GM23338 (cell line): ENCODE measurements around the gene RASL12. TPM values are rescaled to one million over a fixed set of nuclear protein-coding genes. Genes with fewer than 3 reads are reported as not detected.
A peak's percentile ranks its signal among the peaks of the same experiment; 100 is the strongest.
"Not testable (repeated sequence)": the region's sequence is repeated elsewhere in the genome, so short reads cannot be mapped to it uniquely, and the experiment has no call there.

Source experiments
- ATAC-seq: fragments of 200-7000 bp; cut with Tn5 transposase; 3 replicates; pipeline ENCODE4 v1.9.1; 2020
- DNase-seq: peaks from one replicate; pipeline ENCODE4 v3.0.0-alpha.2; 2015; ENCODE audit warnings: low spot score
- H2AFZ ChIP-seq: fragments of 200-600 bp; sonication (generic); 2 replicates; pipeline ENCODE4 v1.8.0; 2016; ENCODE audit warnings: antibody characterized with exemption, mild to moderate bottlenecking, moderate library complexity
- H3F3A ChIP-seq: fragments of 200-600 bp; sonication (generic); replicated peaks from 2 replicates; pipeline ENCODE4 v1.8.0; 2017; ENCODE audit warnings: antibody characterized with exemption, mixed run types, low read depth
- H3K27ac ChIP-seq: fragments of 200-600 bp; sonication (generic); 2 replicates; pipeline ENCODE4 v1.6.1; 2016; ENCODE audit warnings: low read depth
- H3K27me3 ChIP-seq: fragments of 200-600 bp; sonication (generic); 2 replicates; pipeline ENCODE4 v1.8.0; 2016; ENCODE audit warnings: mild to moderate bottlenecking, mixed run types, moderate library complexity; ENCODE audit not compliant: insufficient read depth
- H3K36me3 ChIP-seq: fragments of 200-600 bp; sonication (generic); 2 replicates; pipeline ENCODE4 v1.8.0; 2016; ENCODE audit warnings: mild to moderate bottlenecking; ENCODE audit not compliant: insufficient read depth
- H3K4me1 ChIP-seq: fragments of 200-600 bp; sonication (generic); 2 replicates; pipeline ENCODE4 v1.8.0; 2016; ENCODE audit warnings: mild to moderate bottlenecking, moderate library complexity; ENCODE audit not compliant: insufficient read depth
- H3K4me2 ChIP-seq: fragments of 200-600 bp; sonication (generic); 2 replicates; pipeline ENCODE4 v1.7.1; 2017; ENCODE audit warnings: mixed run types
- H3K4me3 ChIP-seq: fragments of 200-600 bp; sonication (generic); 2 replicates; pipeline ENCODE4 v1.6.1; 2016; ENCODE audit warnings: mixed run types
- H3K79me2 ChIP-seq: fragments of 200-600 bp; sonication (generic); replicated peaks from 2 replicates; pipeline ENCODE4 v1.8.0; 2017; ENCODE audit warnings: mild to moderate bottlenecking; ENCODE audit not compliant: insufficient read depth
- H3K9me2 ChIP-seq: fragments of 200-600 bp; sonication (generic); 2 replicates; pipeline ENCODE4 v1.8.0; 2017; ENCODE audit not compliant: insufficient read depth
- H4K20me1 ChIP-seq: fragments of 200-600 bp; sonication (generic); replicated peaks from 2 replicates; pipeline ENCODE4 v1.8.0; 2017; ENCODE audit warnings: mild to moderate bottlenecking; ENCODE audit not compliant: insufficient read depth
- H3K27ac Mint-ChIP-seq: 2 replicates; pipeline ENCODE4 v1.8.0; 2020; ENCODE audit warnings: inconsistent platforms, mild to moderate bottlenecking, moderate library complexity, mixed read lengths
- H3K27me3 Mint-ChIP-seq: 3 replicates; pipeline ENCODE4 v1.8.0; 2022; ENCODE audit warnings: low read depth, mild to moderate bottlenecking, moderate library complexity, mixed read lengths, inconsistent platforms; ENCODE audit not compliant: insufficient read depth, poor library complexity
- H3K36me3 Mint-ChIP-seq: 3 replicates; pipeline ENCODE4 v1.8.0; 2021; ENCODE audit warnings: low read depth, mild to moderate bottlenecking, inconsistent platforms, moderate library complexity, mixed read lengths
- H3K4me1 Mint-ChIP-seq: 3 replicates; pipeline ENCODE4 v1.8.0; 2020; ENCODE audit warnings: mild to moderate bottlenecking, inconsistent platforms, mixed read lengths
- H3K4me3 Mint-ChIP-seq: 3 replicates; pipeline ENCODE4 v1.8.0; 2021; ENCODE audit warnings: moderate library complexity, mild to moderate bottlenecking, inconsistent platforms, mixed read lengths
- H3K9me3 Mint-ChIP-seq: 3 replicates; pipeline ENCODE4 v1.8.0; 2020; ENCODE audit warnings: moderate library complexity, mild to moderate bottlenecking, inconsistent platforms, mixed read lengths
- CREB1 ChIP-seq: fragments of 250-450 bp; sonication (Bioruptor Pico); IDR thresholded peaks from 2 replicates; pipeline ENCODE4 v1.5.0; 2020; ENCODE audit warnings: low read depth, mild to moderate bottlenecking, moderate library complexity
- NANOG ChIP-seq: IDR thresholded peaks from 2 replicates; pipeline ENCODE4 v1.6.1; 2016; ENCODE audit warnings: antibody characterized with exemption, borderline replicate concordance
- ZNF331 ChIP-seq: fragments of 250-450 bp; sonication (Bioruptor Pico); IDR thresholded peaks from 2 replicates; pipeline ENCODE4 v1.5.0; 2020; ENCODE audit warnings: low read depth, mild to moderate bottlenecking, moderate library complexity
- polyA plus RNA-seq: library from polyadenylated mRNA; unstranded; fragments of >200 nt; fragmentation: Nextera tagmentation; extraction: Ambion mirVana; gene quantifications from 2 replicates; pipeline ENCODE4 v1.2.1, GENCODE V29; 2016
- total RNA-seq: library from RNA; depleted of rRNA; stranded (reverse); fragments of >200 nt; shearing (Covaris generic); gene quantifications from 2 replicates; pipeline ENCODE4 v1.2.3, GENCODE V29; 2014
- TF ChIP-seq, protein P1 (sequence below): IDR thresholded peaks from 2 replicates; pipeline ENCODE4 v1.6.1; 2016; ENCODE audit warnings: antibody characterized with exemption
- TF ChIP-seq, protein P2 (sequence below), 2 experiments: fragments of 200-600 bp in 1 of 2; sonication (generic) in 1 of 2; conservative IDR thresholded peaks; 2 replicates each; pipeline versions ENCODE4 v1.5.1 to v1.6.1; 2016 to 2017; ENCODE audit warnings: antibody characterized with exemption in 2 of 2, low read depth in 2 of 2, mild to moderate bottlenecking in 2 of 2, moderate library complexity in 1 of 2
- TF ChIP-seq, protein P3 (sequence below): fragments of 250-450 bp; sonication (Bioruptor Pico); IDR thresholded peaks from 2 replicates; pipeline ENCODE4 v1.5.0; 2020; ENCODE audit warnings: mild to moderate bottlenecking, moderate library complexity

The RASL12 gene
- total and polyA plus RNA-seq, 2 experiments from 2014 or later: 4.5 to 27.7 TPM

DNA sequence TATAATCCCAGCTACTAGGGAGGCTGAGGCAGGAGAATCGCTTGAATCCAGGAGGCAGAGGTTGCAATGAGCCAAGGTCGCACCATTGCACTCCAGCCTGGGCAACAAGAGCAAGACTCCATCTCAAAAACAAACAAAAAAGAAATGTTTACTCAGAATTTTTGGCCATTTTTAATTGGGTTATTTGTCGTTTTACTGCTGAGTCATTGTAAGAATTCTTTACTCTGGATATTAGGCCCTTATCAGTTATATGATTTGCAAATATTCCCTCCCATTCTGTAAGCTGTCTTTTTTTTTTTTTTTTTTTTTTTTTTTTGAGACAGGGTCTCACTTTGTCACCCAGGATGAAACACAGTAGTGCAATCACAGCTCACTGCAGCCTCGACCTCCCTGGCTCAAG is 56.6 kb downstream of the RASL12 start:
- ATAC-seq, H3K4me1 Mint-ChIP-seq: not testable (repeated sequence)
- H3K36me3 Mint-ChIP-seq: peaks cover 45% of the 10 kb centered on the region

DNA sequence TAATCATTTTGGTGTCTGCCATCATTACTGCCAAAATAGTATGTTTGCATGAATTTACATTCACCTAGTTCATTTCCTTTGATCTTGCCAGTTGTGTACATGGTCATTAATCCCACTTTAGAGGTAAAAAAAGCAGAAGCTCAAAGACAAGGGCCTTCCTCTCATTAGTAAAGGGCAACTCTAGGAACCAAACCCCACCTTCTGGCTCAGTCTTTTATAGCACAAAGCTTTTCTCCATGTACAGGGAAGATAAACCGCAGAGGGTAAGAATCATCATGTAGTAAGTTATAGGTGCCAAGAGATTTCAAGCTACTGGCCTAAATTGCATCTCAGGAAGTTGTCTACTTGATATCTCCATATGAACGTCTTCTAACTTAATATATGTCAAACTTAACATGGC is 58.8 kb downstream of the RASL12 start:
- Mint-ChIP-seq H3K27ac (no peak overlapping the region), H3K27me3 (no peaks in the 10 kb centered on the region), H3K4me3 (no peak overlapping the region), H3K36me3 (peaks cover 37% of the 10 kb centered on the region), H3K4me1 (peaks cover 3% of the 10 kb centered on the region), H3K9me3 (peaks cover 4% of the 10 kb centered on the region; the same call in 1 of the 3 replicates)
- Histone ChIP-seq H3K4me3 (no peak overlapping the region), H3F3A (no peaks in the 10 kb centered on the region), H2AFZ (no peak overlapping the region), H3K9me2 (no peaks in the 10 kb centered on the region), H4K20me1 (no peaks in the 10 kb centered on the region), H3K27ac (no peak overlapping the region), H3K27me3 (no peaks in the 10 kb centered on the region), H3K79me2 (no peaks in the 10 kb centered on the region), H3K36me3 (no peaks in the 10 kb centered on the region), H3K4me2 (no peak overlapping the region), H3K4me1 (no peaks in the 10 kb centered on the region)
- DNase-seq (peak; percentile 45), ATAC-seq (peak; percentile 65)
- TF ChIP-seq, protein P1, sequence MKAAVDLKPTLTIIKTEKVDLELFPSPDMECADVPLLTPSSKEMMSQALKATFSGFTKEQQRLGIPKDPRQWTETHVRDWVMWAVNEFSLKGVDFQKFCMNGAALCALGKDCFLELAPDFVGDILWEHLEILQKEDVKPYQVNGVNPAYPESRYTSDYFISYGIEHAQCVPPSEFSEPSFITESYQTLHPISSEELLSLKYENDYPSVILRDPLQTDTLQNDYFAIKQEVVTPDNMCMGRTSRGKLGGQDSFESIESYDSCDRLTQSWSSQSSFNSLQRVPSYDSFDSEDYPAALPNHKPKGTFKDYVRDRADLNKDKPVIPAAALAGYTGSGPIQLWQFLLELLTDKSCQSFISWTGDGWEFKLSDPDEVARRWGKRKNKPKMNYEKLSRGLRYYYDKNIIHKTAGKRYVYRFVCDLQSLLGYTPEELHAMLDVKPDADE: no peak
- TF ChIP-seq, protein P2, sequence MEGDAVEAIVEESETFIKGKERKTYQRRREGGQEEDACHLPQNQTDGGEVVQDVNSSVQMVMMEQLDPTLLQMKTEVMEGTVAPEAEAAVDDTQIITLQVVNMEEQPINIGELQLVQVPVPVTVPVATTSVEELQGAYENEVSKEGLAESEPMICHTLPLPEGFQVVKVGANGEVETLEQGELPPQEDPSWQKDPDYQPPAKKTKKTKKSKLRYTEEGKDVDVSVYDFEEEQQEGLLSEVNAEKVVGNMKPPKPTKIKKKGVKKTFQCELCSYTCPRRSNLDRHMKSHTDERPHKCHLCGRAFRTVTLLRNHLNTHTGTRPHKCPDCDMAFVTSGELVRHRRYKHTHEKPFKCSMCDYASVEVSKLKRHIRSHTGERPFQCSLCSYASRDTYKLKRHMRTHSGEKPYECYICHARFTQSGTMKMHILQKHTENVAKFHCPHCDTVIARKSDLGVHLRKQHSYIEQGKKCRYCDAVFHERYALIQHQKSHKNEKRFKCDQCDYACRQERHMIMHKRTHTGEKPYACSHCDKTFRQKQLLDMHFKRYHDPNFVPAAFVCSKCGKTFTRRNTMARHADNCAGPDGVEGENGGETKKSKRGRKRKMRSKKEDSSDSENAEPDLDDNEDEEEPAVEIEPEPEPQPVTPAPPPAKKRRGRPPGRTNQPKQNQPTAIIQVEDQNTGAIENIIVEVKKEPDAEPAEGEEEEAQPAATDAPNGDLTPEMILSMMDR (conservative IDR thresholded peaks at IDR 0.05; ENCODE audit: low read depth in 2 of 2): peak; percentile 20 to 50; a peak in 3 of 4 replicates
- TF ChIP-seq NANOG: no peak
- TF ChIP-seq CREB1 (CRISPR knock-in tag): no peak
- no peak for TF ChIP-seq ZNF331 (CRISPR knock-in tag)
- TF ChIP-seq, protein P3, sequence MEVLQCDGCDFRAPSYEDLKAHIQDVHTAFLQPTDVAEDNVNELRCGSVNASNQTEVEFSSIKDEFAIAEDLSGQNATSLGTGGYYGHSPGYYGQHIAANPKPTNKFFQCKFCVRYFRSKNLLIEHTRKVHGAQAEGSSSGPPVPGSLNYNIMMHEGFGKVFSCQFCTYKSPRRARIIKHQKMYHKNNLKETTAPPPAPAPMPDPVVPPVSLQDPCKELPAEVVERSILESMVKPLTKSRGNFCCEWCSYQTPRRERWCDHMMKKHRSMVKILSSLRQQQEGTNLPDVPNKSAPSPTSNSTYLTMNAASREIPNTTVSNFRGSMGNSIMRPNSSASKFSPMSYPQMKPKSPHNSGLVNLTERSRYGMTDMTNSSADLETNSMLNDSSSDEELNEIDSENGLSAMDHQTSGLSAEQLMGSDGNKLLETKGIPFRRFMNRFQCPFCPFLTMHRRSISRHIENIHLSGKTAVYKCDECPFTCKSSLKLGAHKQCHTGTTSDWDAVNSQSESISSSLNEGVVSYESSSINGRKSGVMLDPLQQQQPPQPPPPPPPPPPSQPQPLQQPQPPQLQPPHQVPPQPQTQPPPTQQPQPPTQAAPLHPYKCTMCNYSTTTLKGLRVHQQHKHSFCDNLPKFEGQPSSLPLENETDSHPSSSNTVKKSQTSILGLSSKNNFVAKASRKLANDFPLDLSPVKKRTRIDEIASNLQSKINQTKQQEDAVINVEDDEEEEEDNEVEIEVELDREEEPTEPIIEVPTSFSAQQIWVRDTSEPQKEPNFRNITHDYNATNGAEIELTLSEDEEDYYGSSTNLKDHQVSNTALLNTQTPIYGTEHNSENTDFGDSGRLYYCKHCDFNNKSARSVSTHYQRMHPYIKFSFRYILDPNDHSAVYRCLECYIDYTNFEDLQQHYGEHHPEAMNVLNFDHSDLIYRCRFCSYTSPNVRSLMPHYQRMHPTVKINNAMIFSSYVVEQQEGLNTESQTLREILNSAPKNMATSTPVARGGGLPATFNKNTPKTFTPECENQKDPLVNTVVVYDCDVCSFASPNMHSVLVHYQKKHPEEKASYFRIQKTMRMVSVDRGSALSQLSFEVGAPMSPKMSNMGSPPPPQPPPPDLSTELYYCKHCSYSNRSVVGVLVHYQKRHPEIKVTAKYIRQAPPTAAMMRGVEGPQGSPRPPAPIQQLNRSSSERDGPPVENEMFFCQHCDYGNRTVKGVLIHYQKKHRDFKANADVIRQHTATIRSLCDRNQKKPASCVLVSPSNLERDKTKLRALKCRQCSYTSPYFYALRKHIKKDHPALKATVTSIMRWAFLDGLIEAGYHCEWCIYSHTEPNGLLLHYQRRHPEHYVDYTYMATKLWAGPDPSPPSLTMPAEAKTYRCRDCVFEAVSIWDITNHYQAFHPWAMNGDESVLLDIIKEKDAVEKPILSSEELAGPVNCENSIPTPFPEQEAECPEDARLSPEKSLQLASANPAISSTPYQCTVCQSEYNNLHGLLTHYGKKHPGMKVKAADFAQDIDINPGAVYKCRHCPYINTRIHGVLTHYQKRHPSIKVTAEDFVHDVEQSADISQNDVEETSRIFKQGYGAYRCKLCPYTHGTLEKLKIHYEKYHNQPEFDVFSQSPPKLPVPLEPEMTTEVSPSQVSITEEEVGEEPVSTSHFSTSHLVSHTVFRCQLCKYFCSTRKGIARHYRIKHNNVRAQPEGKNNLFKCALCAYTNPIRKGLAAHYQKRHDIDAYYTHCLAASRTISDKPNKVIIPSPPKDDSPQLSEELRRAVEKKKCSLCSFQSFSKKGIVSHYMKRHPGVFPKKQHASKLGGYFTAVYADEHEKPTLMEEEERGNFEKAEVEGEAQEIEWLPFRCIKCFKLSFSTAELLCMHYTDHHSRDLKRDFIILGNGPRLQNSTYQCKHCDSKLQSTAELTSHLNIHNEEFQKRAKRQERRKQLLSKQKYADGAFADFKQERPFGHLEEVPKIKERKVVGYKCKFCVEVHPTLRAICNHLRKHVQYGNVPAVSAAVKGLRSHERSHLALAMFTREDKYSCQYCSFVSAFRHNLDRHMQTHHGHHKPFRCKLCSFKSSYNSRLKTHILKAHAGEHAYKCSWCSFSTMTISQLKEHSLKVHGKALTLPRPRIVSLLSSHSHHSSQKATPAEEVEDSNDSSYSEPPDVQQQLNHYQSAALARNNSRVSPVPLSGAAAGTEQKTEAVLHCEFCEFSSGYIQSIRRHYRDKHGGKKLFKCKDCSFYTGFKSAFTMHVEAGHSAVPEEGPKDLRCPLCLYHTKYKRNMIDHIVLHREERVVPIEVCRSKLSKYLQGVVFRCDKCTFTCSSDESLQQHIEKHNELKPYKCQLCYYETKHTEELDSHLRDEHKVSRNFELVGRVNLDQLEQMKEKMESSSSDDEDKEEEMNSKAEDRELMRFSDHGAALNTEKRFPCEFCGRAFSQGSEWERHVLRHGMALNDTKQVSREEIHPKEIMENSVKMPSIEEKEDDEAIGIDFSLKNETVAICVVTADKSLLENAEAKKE (CRISPR knock-in tag): no peak

More for the DNA sequence above, 56.6 kb downstream of the RASL12 start:
- not testable (repeated sequence) for H4K20me1 ChIP-seq, H3K27ac ChIP-seq, H3K36me3 ChIP-seq, H3K9me2 ChIP-seq, DNase-seq, H2AFZ ChIP-seq, H3K9me3 Mint-ChIP-seq, H3K4me3 ChIP-seq, H3F3A ChIP-seq, H3K27me3 ChIP-seq, H3K27me3 Mint-ChIP-seq, H3K4me1 ChIP-seq, H3K27ac Mint-ChIP-seq, H3K4me3 Mint-ChIP-seq, H3K4me2 ChIP-seq, H3K79me2 ChIP-seq
